Glutamatergic neuron (in vitro differentiated cells): ENCODE measurements around the gene PRR22. TPM values are rescaled to one million over a fixed set of nuclear protein-coding genes. Genes with fewer than 3 reads are reported as not detected.

ENCODE experiments used
- DNase-seq: peaks from one replicate; pipeline ENCODE4 v3.0.0; 2022
- H3K27ac Mint-ChIP-seq: one replicate; pipeline ENCODE4 v1.8.0; 2020; ENCODE audit warnings: mild to moderate bottlenecking, mixed read lengths, inconsistent platforms; ENCODE audit not compliant: unreplicated experiment
- H3K27me3 Mint-ChIP-seq: one replicate; pipeline ENCODE4 v1.8.0; 2020; ENCODE audit warnings: mild to moderate bottlenecking, moderate library complexity, mixed read lengths, inconsistent platforms; ENCODE audit not compliant: unreplicated experiment
- H3K36me3 Mint-ChIP-seq: one replicate; pipeline ENCODE4 v1.8.0; 2020; ENCODE audit warnings: mild to moderate bottlenecking, mixed read lengths, inconsistent platforms; ENCODE audit not compliant: unreplicated experiment
- H3K4me1 Mint-ChIP-seq: one replicate; pipeline ENCODE4 v1.8.0; 2020; ENCODE audit warnings: mild to moderate bottlenecking, low read depth, mixed read lengths, inconsistent platforms; ENCODE audit not compliant: unreplicated experiment
- H3K4me3 Mint-ChIP-seq: one replicate; pipeline ENCODE4 v1.8.0; 2020; ENCODE audit warnings: mild to moderate bottlenecking, mixed read lengths, inconsistent platforms; ENCODE audit not compliant: unreplicated experiment
- H3K9me3 Mint-ChIP-seq: one replicate; pipeline ENCODE4 v1.8.0; 2020; ENCODE audit warnings: mild to moderate bottlenecking, moderate library complexity, mixed read lengths, inconsistent platforms; ENCODE audit not compliant: unreplicated experiment
- total RNA-seq: library from RNA; stranded (reverse); fragmentation: NEBNext Ultra II Directional; extraction: Animal tissue kit (Norgen Biotek cat#: 25700); gene quantifications from one replicate; pipeline ENCODE4 v1.2.1, GENCODE V29; 2021; ENCODE audit not compliant: unreplicated experiment
- TF ChIP-seq, protein P1 (sequence below): fragments of 200-600 bp; sonication (generic); IDR thresholded peaks from one replicate; pipeline ENCODE4 v1.5.0; 2021; ENCODE audit not compliant: partially characterized antibody, unreplicated experiment

PRR22 gene
- total RNA-seq, 1 donor from 2014 or later, result 3.1 TPM

GRCh38 chr19:5803752-5804515, 19.4 kb upstream of the PRR22 start:
- no peaks in the 10 kb centered on the region for H3K36me3 Mint-ChIP-seq
- peaks cover 7% of the 10 kb centered on the region for H3K4me1 Mint-ChIP-seq
- H3K9me3 Mint-ChIP-seq, result peaks cover 2% of the 10 kb centered on the region
- no peak overlapping the region for H3K27ac Mint-ChIP-seq
- peak; percentile 98 for DNase-seq
- TF ChIP-seq, protein P1, sequence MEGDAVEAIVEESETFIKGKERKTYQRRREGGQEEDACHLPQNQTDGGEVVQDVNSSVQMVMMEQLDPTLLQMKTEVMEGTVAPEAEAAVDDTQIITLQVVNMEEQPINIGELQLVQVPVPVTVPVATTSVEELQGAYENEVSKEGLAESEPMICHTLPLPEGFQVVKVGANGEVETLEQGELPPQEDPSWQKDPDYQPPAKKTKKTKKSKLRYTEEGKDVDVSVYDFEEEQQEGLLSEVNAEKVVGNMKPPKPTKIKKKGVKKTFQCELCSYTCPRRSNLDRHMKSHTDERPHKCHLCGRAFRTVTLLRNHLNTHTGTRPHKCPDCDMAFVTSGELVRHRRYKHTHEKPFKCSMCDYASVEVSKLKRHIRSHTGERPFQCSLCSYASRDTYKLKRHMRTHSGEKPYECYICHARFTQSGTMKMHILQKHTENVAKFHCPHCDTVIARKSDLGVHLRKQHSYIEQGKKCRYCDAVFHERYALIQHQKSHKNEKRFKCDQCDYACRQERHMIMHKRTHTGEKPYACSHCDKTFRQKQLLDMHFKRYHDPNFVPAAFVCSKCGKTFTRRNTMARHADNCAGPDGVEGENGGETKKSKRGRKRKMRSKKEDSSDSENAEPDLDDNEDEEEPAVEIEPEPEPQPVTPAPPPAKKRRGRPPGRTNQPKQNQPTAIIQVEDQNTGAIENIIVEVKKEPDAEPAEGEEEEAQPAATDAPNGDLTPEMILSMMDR, result peak; percentile 90
- peak overlapping the region; percentile 42 for H3K4me3 Mint-ChIP-seq
- peaks cover 20% of the 10 kb centered on the region for H3K27me3 Mint-ChIP-seq

GRCh38 chr19:5803441-5803751, 18.9 kb upstream of the PRR22 start:
- Mint-ChIP-seq H3K4me3 (peak overlapping the region; percentile 30), H3K36me3 (no peaks in the 10 kb centered on the region), H3K9me3 (peaks cover 2% of the 10 kb centered on the region), H3K4me1 (peaks cover 7% of the 10 kb centered on the region), H3K27ac (no peak overlapping the region), H3K27me3 (peaks cover 20% of the 10 kb centered on the region)
- no peak for DNase-seq
- TF ChIP-seq, protein P1, result no peak

DNA sequence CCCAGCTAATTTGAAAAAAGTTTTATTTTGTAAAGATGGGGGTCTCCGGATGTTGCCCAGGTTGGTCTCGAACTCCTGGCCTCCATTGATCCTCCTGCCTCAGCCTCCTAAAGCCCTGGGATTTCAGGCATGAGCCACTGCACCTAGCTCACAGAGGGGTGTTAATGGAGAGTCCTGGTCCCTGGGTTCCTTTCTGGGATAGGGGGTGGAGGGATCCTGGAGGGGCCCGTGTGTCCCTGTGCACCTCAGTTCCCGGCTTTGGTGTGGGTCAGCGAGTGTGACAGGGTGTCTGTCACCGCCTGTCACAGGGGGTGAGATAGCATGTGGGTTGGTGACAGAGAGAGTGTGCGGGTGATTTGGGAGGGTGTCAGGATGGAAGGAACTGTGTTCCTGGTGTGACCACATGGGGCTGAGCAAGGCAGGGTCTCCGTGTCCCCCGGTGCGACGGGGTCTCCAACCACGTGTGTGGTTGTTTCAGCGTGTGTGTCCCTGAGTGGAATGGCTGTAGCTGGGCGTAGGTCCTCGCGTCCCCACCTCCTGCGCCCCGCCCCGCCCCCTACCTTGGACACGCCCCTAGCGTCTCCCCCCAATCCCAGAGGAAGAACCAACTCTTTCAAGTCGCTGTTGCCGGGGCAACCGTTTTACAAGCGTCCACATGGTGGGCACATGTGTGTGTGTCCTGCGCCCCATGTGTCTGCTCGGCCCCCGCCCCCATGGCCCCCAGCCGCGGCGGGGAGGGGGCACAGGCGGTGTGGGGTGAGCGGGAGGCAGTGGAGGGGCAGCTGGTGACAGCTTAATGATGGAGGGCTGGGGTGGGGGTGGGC, 17.5 kb upstream of the PRR22 start:
- Mint-ChIP-seq H3K27ac (no peak overlapping the region), H3K9me3 (peaks cover 2% of the 10 kb centered on the region), H3K27me3 (peaks cover 19% of the 10 kb centered on the region), H3K4me3 (peak overlapping the region; percentile 49), H3K36me3 (no peaks in the 10 kb centered on the region), H3K4me1 (peaks cover 7% of the 10 kb centered on the region)
- DNase-seq, result peak; percentile 74
- TF ChIP-seq, protein P1, result no peak

GRCh38 chr19:5800361-5801270, 16.1 kb upstream of the PRR22 start:
- H3K4me1 Mint-ChIP-seq, result peaks cover 7% of the 10 kb centered on the region
- H3K27me3 Mint-ChIP-seq, result peaks cover 13% of the 10 kb centered on the region
- TF ChIP-seq, protein P1, result no peak
- no peak for DNase-seq
- H3K36me3 Mint-ChIP-seq, result no peaks in the 10 kb centered on the region
- no peak overlapping the region for H3K4me3 Mint-ChIP-seq
- peaks cover 2% of the 10 kb centered on the region for H3K9me3 Mint-ChIP-seq
- no peak overlapping the region for H3K27ac Mint-ChIP-seq
